GM23338 (cell line): ENCODE data around the gene CCS. TPM values are rescaled to one million over a fixed set of nuclear protein-coding genes. Genes with fewer than 3 reads are reported as not detected.

Experiments
- ATAC-seq: fragments of 200-7000 bp; cut with Tn5 transposase; 3 replicates; pipeline ENCODE4 v1.9.1; 2020
- DNase-seq: peaks from one replicate; pipeline ENCODE4 v3.0.0-alpha.2; 2015; ENCODE audit warnings: low spot score
- H2AFZ ChIP-seq: fragments of 200-600 bp; sonication (generic); 2 replicates; pipeline ENCODE4 v1.8.0; 2016; ENCODE audit warnings: antibody characterized with exemption, mild to moderate bottlenecking, moderate library complexity
- H3F3A ChIP-seq: fragments of 200-600 bp; sonication (generic); replicated peaks from 2 replicates; pipeline ENCODE4 v1.8.0; 2017; ENCODE audit warnings: antibody characterized with exemption, mixed run types, low read depth
- H3K27ac ChIP-seq: fragments of 200-600 bp; sonication (generic); 2 replicates; pipeline ENCODE4 v1.6.1; 2016; ENCODE audit warnings: low read depth
- H3K27me3 ChIP-seq: fragments of 200-600 bp; sonication (generic); 2 replicates; pipeline ENCODE4 v1.8.0; 2016; ENCODE audit warnings: mild to moderate bottlenecking, mixed run types, moderate library complexity; ENCODE audit not compliant: insufficient read depth
- H3K36me3 ChIP-seq: fragments of 200-600 bp; sonication (generic); 2 replicates; pipeline ENCODE4 v1.8.0; 2016; ENCODE audit warnings: mild to moderate bottlenecking; ENCODE audit not compliant: insufficient read depth
- H3K4me1 ChIP-seq: fragments of 200-600 bp; sonication (generic); 2 replicates; pipeline ENCODE4 v1.8.0; 2016; ENCODE audit warnings: mild to moderate bottlenecking, moderate library complexity; ENCODE audit not compliant: insufficient read depth
- H3K4me2 ChIP-seq: fragments of 200-600 bp; sonication (generic); 2 replicates; pipeline ENCODE4 v1.7.1; 2017; ENCODE audit warnings: mixed run types
- H3K4me3 ChIP-seq: fragments of 200-600 bp; sonication (generic); 2 replicates; pipeline ENCODE4 v1.6.1; 2016; ENCODE audit warnings: mixed run types
- H3K79me2 ChIP-seq: fragments of 200-600 bp; sonication (generic); replicated peaks from 2 replicates; pipeline ENCODE4 v1.8.0; 2017; ENCODE audit warnings: mild to moderate bottlenecking; ENCODE audit not compliant: insufficient read depth
- H3K9me2 ChIP-seq: fragments of 200-600 bp; sonication (generic); 2 replicates; pipeline ENCODE4 v1.8.0; 2017; ENCODE audit not compliant: insufficient read depth
- H4K20me1 ChIP-seq: fragments of 200-600 bp; sonication (generic); replicated peaks from 2 replicates; pipeline ENCODE4 v1.8.0; 2017; ENCODE audit warnings: mild to moderate bottlenecking; ENCODE audit not compliant: insufficient read depth
- H3K27ac Mint-ChIP-seq: 2 replicates; pipeline ENCODE4 v1.8.0; 2020; ENCODE audit warnings: inconsistent platforms, mild to moderate bottlenecking, moderate library complexity, mixed read lengths
- H3K27me3 Mint-ChIP-seq: 3 replicates; pipeline ENCODE4 v1.8.0; 2022; ENCODE audit warnings: low read depth, mild to moderate bottlenecking, moderate library complexity, mixed read lengths, inconsistent platforms; ENCODE audit not compliant: insufficient read depth, poor library complexity
- H3K36me3 Mint-ChIP-seq: 3 replicates; pipeline ENCODE4 v1.8.0; 2021; ENCODE audit warnings: low read depth, mild to moderate bottlenecking, inconsistent platforms, moderate library complexity, mixed read lengths
- H3K4me1 Mint-ChIP-seq: 3 replicates; pipeline ENCODE4 v1.8.0; 2020; ENCODE audit warnings: mild to moderate bottlenecking, inconsistent platforms, mixed read lengths
- H3K4me3 Mint-ChIP-seq: 3 replicates; pipeline ENCODE4 v1.8.0; 2021; ENCODE audit warnings: moderate library complexity, mild to moderate bottlenecking, inconsistent platforms, mixed read lengths
- H3K9me3 Mint-ChIP-seq: 3 replicates; pipeline ENCODE4 v1.8.0; 2020; ENCODE audit warnings: moderate library complexity, mild to moderate bottlenecking, inconsistent platforms, mixed read lengths
- CREB1 ChIP-seq: fragments of 250-450 bp; sonication (Bioruptor Pico); IDR thresholded peaks from 2 replicates; pipeline ENCODE4 v1.5.0; 2020; ENCODE audit warnings: low read depth, mild to moderate bottlenecking, moderate library complexity
- EZH2 ChIP-seq: fragments of 200-600 bp; sonication (generic); IDR thresholded peaks from one replicate; pipeline ENCODE4 v1.8.0; 2017; ENCODE audit warnings: antibody characterized with exemption, mild to moderate bottlenecking, low read depth; ENCODE audit not compliant: unreplicated experiment
- EZH2phosphoT487 ChIP-seq: fragments of 200-600 bp; sonication (generic); IDR thresholded peaks from one replicate; pipeline ENCODE4 v1.8.1; 2018; ENCODE audit warnings: antibody characterized with exemption; ENCODE audit not compliant: unreplicated experiment
- JUNB ChIP-seq: IDR thresholded peaks from one replicate; pipeline ENCODE4 v1.6.1; 2016; ENCODE audit warnings: antibody characterized with exemption; ENCODE audit not compliant: unreplicated experiment
- NANOG ChIP-seq: IDR thresholded peaks from 2 replicates; pipeline ENCODE4 v1.6.1; 2016; ENCODE audit warnings: antibody characterized with exemption, borderline replicate concordance
- POLR2AphosphoS5 ChIP-seq: IDR thresholded peaks from 2 replicates; pipeline ENCODE4 v1.6.1; 2016; ENCODE audit warnings: antibody characterized with exemption, low read depth
- STAT1 ChIP-seq: IDR thresholded peaks from one replicate; pipeline ENCODE4 v1.6.1; 2016; ENCODE audit warnings: antibody characterized with exemption; ENCODE audit not compliant: unreplicated experiment
- ZNF114 ChIP-seq: fragments of 250-450 bp; sonication (Bioruptor Pico); IDR thresholded peaks from 2 replicates; pipeline ENCODE4 v1.5.0; 2020; ENCODE audit warnings: mild to moderate bottlenecking, moderate library complexity
- ZNF331 ChIP-seq: fragments of 250-450 bp; sonication (Bioruptor Pico); IDR thresholded peaks from 2 replicates; pipeline ENCODE4 v1.5.0; 2020; ENCODE audit warnings: low read depth, mild to moderate bottlenecking, moderate library complexity
- ZNF462 ChIP-seq: fragments of 250-450 bp; sonication (Bioruptor Pico); IDR thresholded peaks from 2 replicates; pipeline ENCODE4 v1.5.0; 2020; ENCODE audit warnings: mild to moderate bottlenecking, moderate library complexity
- polyA plus RNA-seq: library from polyadenylated mRNA; unstranded; fragments of >200 nt; fragmentation: Nextera tagmentation; extraction: Ambion mirVana; gene quantifications from 2 replicates; pipeline ENCODE4 v1.2.1, GENCODE V29; 2016
- total RNA-seq: library from RNA; depleted of rRNA; stranded (reverse); fragments of >200 nt; shearing (Covaris generic); gene quantifications from 2 replicates; pipeline ENCODE4 v1.2.3, GENCODE V29; 2014
- TF ChIP-seq, protein P1 (sequence below): IDR thresholded peaks from 2 replicates; pipeline ENCODE4 v1.6.1; 2016; ENCODE audit warnings: antibody characterized with exemption
- TF ChIP-seq, protein P2 (sequence below), 2 experiments: fragments of 200-600 bp in 1 of 2; sonication (generic) in 1 of 2; conservative IDR thresholded peaks; 2 replicates each; pipeline versions ENCODE4 v1.5.1 to v1.6.1; 2016 to 2017; ENCODE audit warnings: antibody characterized with exemption in 2 of 2, low read depth in 2 of 2, mild to moderate bottlenecking in 2 of 2, moderate library complexity in 1 of 2
- TF ChIP-seq, protein P3 (sequence below): IDR thresholded peaks from one replicate; pipeline ENCODE4 v1.6.1; 2018; ENCODE audit warnings: antibody characterized with exemption; ENCODE audit not compliant: unreplicated experiment

Gene CCS
- total and polyA plus RNA-seq, 2 experiments from 2014 or later = 36.1 to 60.7 TPM

DNA sequence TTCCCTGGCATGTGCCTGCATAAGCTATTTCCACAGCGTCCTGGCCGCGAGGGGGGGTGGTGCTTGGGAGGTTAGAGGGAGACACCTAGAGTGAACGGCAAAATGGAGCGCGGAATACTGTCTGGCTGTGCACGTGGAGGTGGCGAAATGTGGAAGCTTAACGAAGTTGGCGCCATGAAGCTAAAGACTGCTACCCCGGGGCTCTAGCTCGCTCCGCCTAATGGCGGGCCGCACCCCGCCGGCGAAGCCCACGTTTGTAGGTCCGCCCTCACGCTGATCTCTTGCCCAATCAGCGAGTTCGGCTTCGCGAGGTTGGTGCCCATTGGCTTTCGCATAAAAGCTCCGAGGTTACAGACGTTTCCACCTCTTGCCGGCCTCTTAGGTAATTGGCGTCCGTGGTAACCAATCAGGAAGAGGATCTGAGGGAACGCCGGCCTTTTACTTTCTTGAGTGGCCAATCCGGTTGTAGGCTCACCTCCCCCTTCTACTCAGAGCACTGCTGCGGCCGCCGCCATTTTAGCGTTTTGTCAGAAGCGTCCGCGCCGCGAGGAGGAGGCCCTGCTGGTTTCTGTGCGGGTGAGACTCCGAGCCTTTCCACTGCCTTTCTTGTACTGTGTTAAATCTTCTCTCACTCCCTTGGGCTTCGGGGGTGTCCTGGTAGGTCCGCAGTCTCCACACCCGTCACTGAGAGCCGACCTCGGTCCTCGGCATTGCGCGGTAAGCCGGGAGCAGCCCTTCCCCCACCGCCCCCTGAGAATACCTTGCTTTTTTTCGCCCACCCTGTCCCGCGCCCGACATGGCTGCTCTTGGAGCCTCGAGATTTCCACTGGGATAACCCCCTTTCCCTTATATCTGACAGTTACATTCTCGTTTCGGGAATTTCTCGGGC, 45.4 kb downstream of the CCS start, which contains the start of gene RBM4:
Gene RBM4, plus strand, starts transcription at position 527 of the 889 bp plus-strand sequence. CDS start 1,009 bp downstream, outside the sequence.
- Histone ChIP-seq H3K27me3 (no peaks in the 10 kb centered on the region), H3K4me2 (peak within 1 kb of the TSS; percentile 99), H3K9me2 (no peaks in the 10 kb centered on the region), H3K4me3 (peak within 1 kb of the TSS; percentile 94), H2AFZ (no peak within 1 kb of the TSS), H3K36me3 (peaks cover 38% of the 10 kb centered on the region), H3K4me1 (peaks cover 36% of the 10 kb centered on the region), H3K27ac (peak within 1 kb of the TSS; percentile 92), H4K20me1 (peaks cover 58% of the 10 kb centered on the region), H3K79me2 (peaks cover 89% of the 10 kb centered on the region), H3F3A (peaks cover 28% of the 10 kb centered on the region)
- Mint-ChIP-seq H3K36me3 (peaks cover 63% of the 10 kb centered on the region), H3K4me1 (peaks cover 51% of the 10 kb centered on the region), H3K27me3 (peaks cover 24% of the 10 kb centered on the region), H3K27ac (peak within 1 kb of the TSS; percentile 100), H3K4me3 (peak within 1 kb of the TSS; percentile 97), H3K9me3 (peaks cover 4% of the 10 kb centered on the region; the same call in 1 of the 3 replicates)
- ATAC-seq (peak; percentile 93), DNase-seq (peak; percentile 100)
- TF ChIP-seq EZH2phosphoT487 (no peak), ZNF462 (no peak), STAT1 (no peak), ZNF114 (no peak), EZH2 (no peak), JUNB (no peak), NANOG (no peak), ZNF331 (no peak), CREB1 (CRISPR knock-in tag) (peak; percentile 66; the same call in 1 of the 2 replicates), POLR2AphosphoS5 (peak; percentile 81)
- TF ChIP-seq, protein P1, sequence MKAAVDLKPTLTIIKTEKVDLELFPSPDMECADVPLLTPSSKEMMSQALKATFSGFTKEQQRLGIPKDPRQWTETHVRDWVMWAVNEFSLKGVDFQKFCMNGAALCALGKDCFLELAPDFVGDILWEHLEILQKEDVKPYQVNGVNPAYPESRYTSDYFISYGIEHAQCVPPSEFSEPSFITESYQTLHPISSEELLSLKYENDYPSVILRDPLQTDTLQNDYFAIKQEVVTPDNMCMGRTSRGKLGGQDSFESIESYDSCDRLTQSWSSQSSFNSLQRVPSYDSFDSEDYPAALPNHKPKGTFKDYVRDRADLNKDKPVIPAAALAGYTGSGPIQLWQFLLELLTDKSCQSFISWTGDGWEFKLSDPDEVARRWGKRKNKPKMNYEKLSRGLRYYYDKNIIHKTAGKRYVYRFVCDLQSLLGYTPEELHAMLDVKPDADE = no peak; the same call in 1 of the 2 replicates
- TF ChIP-seq, protein P2, sequence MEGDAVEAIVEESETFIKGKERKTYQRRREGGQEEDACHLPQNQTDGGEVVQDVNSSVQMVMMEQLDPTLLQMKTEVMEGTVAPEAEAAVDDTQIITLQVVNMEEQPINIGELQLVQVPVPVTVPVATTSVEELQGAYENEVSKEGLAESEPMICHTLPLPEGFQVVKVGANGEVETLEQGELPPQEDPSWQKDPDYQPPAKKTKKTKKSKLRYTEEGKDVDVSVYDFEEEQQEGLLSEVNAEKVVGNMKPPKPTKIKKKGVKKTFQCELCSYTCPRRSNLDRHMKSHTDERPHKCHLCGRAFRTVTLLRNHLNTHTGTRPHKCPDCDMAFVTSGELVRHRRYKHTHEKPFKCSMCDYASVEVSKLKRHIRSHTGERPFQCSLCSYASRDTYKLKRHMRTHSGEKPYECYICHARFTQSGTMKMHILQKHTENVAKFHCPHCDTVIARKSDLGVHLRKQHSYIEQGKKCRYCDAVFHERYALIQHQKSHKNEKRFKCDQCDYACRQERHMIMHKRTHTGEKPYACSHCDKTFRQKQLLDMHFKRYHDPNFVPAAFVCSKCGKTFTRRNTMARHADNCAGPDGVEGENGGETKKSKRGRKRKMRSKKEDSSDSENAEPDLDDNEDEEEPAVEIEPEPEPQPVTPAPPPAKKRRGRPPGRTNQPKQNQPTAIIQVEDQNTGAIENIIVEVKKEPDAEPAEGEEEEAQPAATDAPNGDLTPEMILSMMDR (conservative IDR thresholded peaks at IDR 0.05; ENCODE audit: low read depth in 2 of 2) = peak in 1 of 2 experiments; percentile 0; a peak in 1 of 4 replicates
- TF ChIP-seq, protein P3, sequence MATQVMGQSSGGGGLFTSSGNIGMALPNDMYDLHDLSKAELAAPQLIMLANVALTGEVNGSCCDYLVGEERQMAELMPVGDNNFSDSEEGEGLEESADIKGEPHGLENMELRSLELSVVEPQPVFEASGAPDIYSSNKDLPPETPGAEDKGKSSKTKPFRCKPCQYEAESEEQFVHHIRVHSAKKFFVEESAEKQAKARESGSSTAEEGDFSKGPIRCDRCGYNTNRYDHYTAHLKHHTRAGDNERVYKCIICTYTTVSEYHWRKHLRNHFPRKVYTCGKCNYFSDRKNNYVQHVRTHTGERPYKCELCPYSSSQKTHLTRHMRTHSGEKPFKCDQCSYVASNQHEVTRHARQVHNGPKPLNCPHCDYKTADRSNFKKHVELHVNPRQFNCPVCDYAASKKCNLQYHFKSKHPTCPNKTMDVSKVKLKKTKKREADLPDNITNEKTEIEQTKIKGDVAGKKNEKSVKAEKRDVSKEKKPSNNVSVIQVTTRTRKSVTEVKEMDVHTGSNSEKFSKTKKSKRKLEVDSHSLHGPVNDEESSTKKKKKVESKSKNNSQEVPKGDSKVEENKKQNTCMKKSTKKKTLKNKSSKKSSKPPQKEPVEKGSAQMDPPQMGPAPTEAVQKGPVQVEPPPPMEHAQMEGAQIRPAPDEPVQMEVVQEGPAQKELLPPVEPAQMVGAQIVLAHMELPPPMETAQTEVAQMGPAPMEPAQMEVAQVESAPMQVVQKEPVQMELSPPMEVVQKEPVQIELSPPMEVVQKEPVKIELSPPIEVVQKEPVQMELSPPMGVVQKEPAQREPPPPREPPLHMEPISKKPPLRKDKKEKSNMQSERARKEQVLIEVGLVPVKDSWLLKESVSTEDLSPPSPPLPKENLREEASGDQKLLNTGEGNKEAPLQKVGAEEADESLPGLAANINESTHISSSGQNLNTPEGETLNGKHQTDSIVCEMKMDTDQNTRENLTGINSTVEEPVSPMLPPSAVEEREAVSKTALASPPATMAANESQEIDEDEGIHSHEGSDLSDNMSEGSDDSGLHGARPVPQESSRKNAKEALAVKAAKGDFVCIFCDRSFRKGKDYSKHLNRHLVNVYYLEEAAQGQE = peak; percentile 9
